Common myeloid progenitor, CD34-positive (primary cell): ENCODE data around the gene FANCC.

Source experiments
- CTCF ChIA-PET: fragments of 350-600 bp; sonication (Branson Sonifier 250); formaldehyde crosslinking; loops from one replicate; lab custom pipeline; 2021; ENCODE audit warnings: antibody characterized with exemption; lab: Charles Lee
- POLR2A ChIA-PET: fragments of 350-600 bp; sonication (Branson Sonifier 250); formaldehyde crosslinking; loops from one replicate; lab custom pipeline; 2021; ENCODE audit warnings: antibody characterized with exemption; lab: Charles Lee
- DNase-seq, 3 donors: peaks; one replicate each; pipeline versions ENCODE4 v3.0.0 to v3.0.0-alpha.2; 2013
- H3K27ac ChIP-seq, 2 experiments: 1 replicate in 1 of 2; 2 replicates in 1 of 2; pipeline ENCODE4 v1.7.0; 2013; ENCODE audit warnings: inconsistent platforms in 2 of 2, low read length in 2 of 2, mild to moderate bottlenecking in 2 of 2, low read depth in 1 of 2, moderate library complexity in 1 of 2; ENCODE audit not compliant: severe bottlenecking in 2 of 2, insufficient read depth in 1 of 2, poor library complexity in 1 of 2
- H3K27me3 ChIP-seq, 5 experiments: replicated peaks in 2 of 5; 1 replicate in 3 of 5; 2 replicates in 2 of 5; pipeline versions ENCODE4 v1.6.1 to v1.7.0; 2013; ENCODE audit warnings: low read length in 4 of 5, mild to moderate bottlenecking in 2 of 5, moderate library complexity in 2 of 5, inconsistent platforms in 1 of 5; ENCODE audit not compliant: insufficient read depth in 5 of 5, control insufficient read depth in 4 of 5
- H3K36me3 ChIP-seq, 4 experiments: 1 replicate in 2 of 4; 2 replicates in 2 of 4; pipeline versions ENCODE4 v1.6.1 to v1.7.0; 2013; ENCODE audit warnings: low read length in 3 of 4, control low read depth in 1 of 4, mild to moderate bottlenecking in 1 of 4; ENCODE audit not compliant: control insufficient read depth in 4 of 4, insufficient read depth in 4 of 4
- H3K4me1 ChIP-seq, 4 experiments: 1 replicate in 3 of 4; 2 replicates in 1 of 4; pipeline versions ENCODE4 v1.6.1 to v1.7.1; 2013; ENCODE audit warnings: low read length in 3 of 4, mild to moderate bottlenecking in 3 of 4, control low read depth in 1 of 4, inconsistent platforms in 1 of 4, moderate library complexity in 1 of 4; ENCODE audit not compliant: control insufficient read depth in 4 of 4, insufficient read depth in 4 of 4; ENCODE audit errors: control extremely low read depth in 1 of 4
- H3K4me3 ChIP-seq, 7 experiments: 1 replicate in 4 of 7; 2 replicates in 3 of 7; pipeline versions ENCODE4 v1.5.1 to v1.7.0; 2013; ENCODE audit warnings: mild to moderate bottlenecking in 7 of 7, low read length in 6 of 7, moderate library complexity in 6 of 7, inconsistent platforms in 2 of 7, low read depth in 2 of 7, control low read depth in 1 of 7; ENCODE audit not compliant: insufficient read depth in 4 of 7, control insufficient read depth in 1 of 7; ENCODE audit errors: extremely low read depth in 1 of 7
- H3K9me3 ChIP-seq, 5 experiments: 1 replicate in 4 of 5; 2 replicates in 1 of 5; pipeline versions ENCODE4 v1.6.1 to v1.7.1; 2013; ENCODE audit warnings: low read length in 4 of 5, mild to moderate bottlenecking in 2 of 5, inconsistent platforms in 1 of 5, low read depth in 1 of 5, moderate library complexity in 1 of 5; ENCODE audit not compliant: control insufficient read depth in 4 of 5, insufficient read depth in 2 of 5; ENCODE audit errors: control extremely low read depth in 1 of 5
- WGBS: methylation state at CpG from one replicate; pipeline ENCODE4 v1.1.5; 2013; ENCODE audit not compliant: insufficient coverage; 5-methylcytosine and 5-hydroxymethylcytosine counted together

Gene FANCC

GRCh38 chr9:95073918-95074317, 243.6 kb downstream of the FANCC start:
- WGBS = 98% methylated on average over 5 of the region's 5 CpGs
- Histone ChIP-seq H3K27ac (no peak overlapping the region), H3K27me3 (no peaks in the 10 kb centered on the region), H3K36me3 (peaks cover 0 to 14% (median 7%) of the 10 kb centered on the region in 4 experiments), H3K4me1 (peaks cover 0 to 5% (median 0%) of the 10 kb centered on the region in 4 experiments), H3K9me3 (no peaks in the 10 kb centered on the region), H3K4me3 (no peak overlapping the region)
- POLR2A ChIA-PET = no interaction called here
- CTCF ChIA-PET = no interaction called here
- no peak for DNase-seq

DNA sequence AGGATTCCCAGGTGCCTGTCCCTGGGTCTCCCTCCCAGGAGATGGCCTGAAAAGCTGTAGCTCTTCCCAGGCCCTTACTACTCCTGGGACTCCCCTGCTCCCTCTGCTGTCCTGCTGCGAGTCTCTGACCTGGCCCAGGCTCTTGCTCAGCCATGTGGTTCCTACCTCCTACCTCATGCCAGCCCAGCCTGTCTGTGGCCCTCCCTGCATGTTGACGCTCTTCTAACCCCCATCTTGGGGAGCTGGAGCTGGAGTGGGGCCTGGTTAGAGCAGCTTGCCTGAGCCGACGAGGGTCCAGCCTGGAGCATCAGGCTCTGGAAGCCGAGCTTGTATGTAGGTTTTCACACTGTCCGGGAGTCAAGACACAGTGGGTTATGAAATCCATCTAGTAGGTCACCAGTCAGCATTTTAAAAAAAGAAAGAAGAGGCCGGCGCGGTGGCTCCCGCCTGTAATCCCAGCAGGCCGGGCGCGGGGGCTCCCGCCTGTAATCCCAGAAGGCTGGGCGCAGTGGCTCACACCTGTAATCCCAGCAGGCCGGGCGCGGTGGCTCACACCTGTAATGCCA, 244.4 kb downstream of the FANCC start:
- Histone ChIP-seq H3K4me1 (no peaks in the 10 kb centered on the region), H3K27me3 (no peaks in the 10 kb centered on the region), H3K36me3 (peaks cover 0 to 14% (median 6%) of the 10 kb centered on the region in 4 experiments), H3K27ac (no peak overlapping the region), H3K9me3 (no peaks in the 10 kb centered on the region), H3K4me3 (no peak overlapping the region)
- DNase-seq = no peak
- ChIA-PET CTCF (interaction anchor here (1.2 to 1.8 kb wide), 4 partner anchors 10 to 58 kb away, joined by 3 to 6 read pairs (median 4); no protein-coding TSS in a partner anchor), POLR2A (no interaction called here)
- WGBS = 97% methylated on average over 18 of the region's 18 CpGs

DNA sequence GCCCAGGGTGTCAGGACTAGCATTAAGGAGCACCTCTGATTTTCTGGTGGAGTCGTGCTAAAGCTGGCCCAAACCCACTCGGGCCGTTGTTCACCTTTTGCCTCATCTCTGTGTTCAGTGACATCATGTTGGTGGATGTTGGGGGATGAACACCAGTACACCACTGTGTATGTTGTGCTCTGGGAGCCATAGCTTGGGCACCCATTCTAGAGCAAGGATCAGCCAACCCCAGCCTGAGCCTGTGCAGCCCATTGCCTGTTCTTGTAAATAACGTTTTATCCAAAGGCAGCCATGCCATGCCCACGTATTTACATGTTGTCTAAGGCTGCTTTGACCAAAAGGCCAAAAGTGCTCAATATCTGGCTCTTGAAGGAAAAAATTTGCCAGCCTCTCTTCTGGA, 245.6 kb downstream of the FANCC start:
- no peak for DNase-seq
- CTCF ChIA-PET = interaction anchor here (1.7 to 1.8 kb wide), 2 partner anchors 10 to 59 kb away, joined by 4 to 7 read pairs; no protein-coding TSS in a partner anchor
- Histone ChIP-seq H3K4me3 (no peak overlapping the region), H3K27ac (no peak overlapping the region), H3K27me3 (no peaks in the 10 kb centered on the region), H3K36me3 (peaks cover 0 to 18% (median 7%) of the 10 kb centered on the region in 4 experiments), H3K9me3 (no peaks in the 10 kb centered on the region), H3K4me1 (no peaks in the 10 kb centered on the region)
- 97% methylated on average over 3 of the region's 5 CpGs for WGBS
- POLR2A ChIA-PET = no interaction called here

GRCh38 chr9:95071450-95071849, 246.1 kb downstream of the FANCC start:
- no peaks in the 10 kb centered on the region for H3K27me3 ChIP-seq
- no peak for DNase-seq
- H3K4me3 ChIP-seq = no peak overlapping the region
- POLR2A ChIA-PET = interaction anchor here (0.5 kb wide), 1 partner anchor 209 kb away, joined by 3 read pairs; no protein-coding TSS in a partner anchor
- 98% methylated on average over 5 of the region's 5 CpGs for WGBS
- peaks cover 0 to 19% (median 7%) of the 10 kb centered on the region in 4 experiments for H3K36me3 ChIP-seq
- CTCF ChIA-PET = interaction anchor here (1.7 to 1.8 kb wide), 2 partner anchors 10 to 60 kb away, joined by 4 to 7 read pairs; no protein-coding TSS in a partner anchor
- H3K9me3 ChIP-seq = no peaks in the 10 kb centered on the region
- H3K4me1 ChIP-seq = no peaks in the 10 kb centered on the region
- H3K27ac ChIP-seq = no peak overlapping the region

DNA sequence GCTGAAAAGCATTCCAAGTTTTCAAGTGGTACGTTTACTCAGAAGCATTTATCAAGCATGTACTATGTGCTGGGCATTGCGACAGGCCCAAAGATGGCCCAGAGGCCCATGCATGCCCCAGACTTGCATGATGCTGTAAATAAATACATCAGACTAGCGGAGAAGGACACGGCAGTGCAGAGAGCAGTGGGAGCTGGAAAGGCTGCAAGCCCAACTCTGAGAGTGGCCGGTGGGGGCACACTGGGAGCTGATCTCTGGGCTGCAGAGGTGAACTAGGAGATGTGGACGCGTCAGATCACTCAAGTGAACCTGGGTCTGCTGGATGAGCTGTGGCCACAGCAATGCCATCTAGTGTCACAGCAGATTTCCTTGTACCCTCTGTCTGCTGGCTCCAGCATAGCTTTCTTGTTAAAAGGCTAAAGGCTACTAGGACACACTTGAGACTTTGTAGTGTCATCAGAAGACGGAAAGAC, 246.9 kb downstream of the FANCC start:
- POLR2A ChIA-PET = interaction anchor here (0.5 kb wide), 1 partner anchor 210 kb away, joined by 3 read pairs; no protein-coding TSS in a partner anchor
- peaks cover 0 to 19% (median 7%) of the 10 kb centered on the region in 4 experiments for H3K36me3 ChIP-seq

GRCh38 chr9:95067897-95068296, 249.6 kb downstream of the FANCC start:
- H3K36me3 ChIP-seq = peaks cover 0 to 18% (median 4%) of the 10 kb centered on the region in 4 experiments
- H3K4me3 ChIP-seq = no peak overlapping the region
- H3K27ac ChIP-seq = no peak overlapping the region
- DNase-seq = no peak
- WGBS = no CpG with 5 or more reads among the region's 2 CpGs
- peaks cover 0 to 27% (median 9%) of the 10 kb centered on the region in 4 experiments for H3K4me1 ChIP-seq
- ChIA-PET POLR2A (interaction anchor here (0.6 kb wide), 1 partner anchor 1928 kb away, joined by 3 read pairs; no protein-coding TSS in a partner anchor), CTCF (no interaction called here)
- no peaks in the 10 kb centered on the region for H3K9me3 ChIP-seq
- no peaks in the 10 kb centered on the region for H3K27me3 ChIP-seq

More for the DNA sequence above, 246.9 kb downstream of the FANCC start:
- Histone ChIP-seq H3K4me3 (no peak overlapping the region), H3K4me1 (peaks cover 0 to 2% (median 0%) of the 10 kb centered on the region in 4 experiments), H3K27me3 (no peaks in the 10 kb centered on the region), H3K27ac (no peak overlapping the region), H3K9me3 (no peaks in the 10 kb centered on the region)
- CTCF ChIA-PET = interaction anchor here (1.7 kb wide), 1 partner anchor 9 kb away, joined by 7 read pairs; no protein-coding TSS in a partner anchor
- WGBS = 96% methylated on average over 8 of the region's 8 CpGs
- no peak for DNase-seq

GRCh38 chr9:95067057-95067456, 250.5 kb downstream of the FANCC start:
- no peaks in the 10 kb centered on the region for H3K27me3 ChIP-seq
- H3K4me3 ChIP-seq = no peak overlapping the region
- peaks cover 0 to 35% (median 17%) of the 10 kb centered on the region in 4 experiments for H3K4me1 ChIP-seq
- no peaks in the 10 kb centered on the region for H3K9me3 ChIP-seq
- H3K36me3 ChIP-seq = peaks cover 0 to 17% (median 4%) of the 10 kb centered on the region in 4 experiments
- whole genome bisulfite sequencing = 98% methylated on average over 6 of the region's 6 CpGs
- CTCF ChIA-PET = no interaction called here
- DNase-seq = no peak
- POLR2A ChIA-PET = interaction anchor here (0.5 kb wide), 1 partner anchor 51 kb away, joined by 4 read pairs; no protein-coding TSS in a partner anchor
- no peak overlapping the region for H3K27ac ChIP-seq
